Posterior vena cava (tissue), 2 donors: Measurements from ENCODE around the gene ACSL4. TPM values are rescaled to one million over a fixed set of nuclear protein-coding genes. Genes with fewer than 3 reads are reported as not detected.
"Not testable (repeated sequence)": the region's sequence is repeated elsewhere in the genome, so short reads cannot be mapped to it uniquely, and the experiment has no call there.

Experiments used
- DNase-seq: peaks from one replicate; pipeline ENCODE4 v3.0.0-alpha.2; 2020; ENCODE audit warnings: low spot score
- intact Hi-C, 2 donors: fragments of 100-400 bp; cut with DNase I; formaldehyde crosslinking; loops; one replicate each; pipeline versions ENCODE4 v1.14.1 to v1.14.2; 2022 to 2023
- total RNA-seq, 2 donors: library from RNA; stranded (reverse); fragmentation: NEBNext Ultra II Directional; extraction: Animal tissue kit (Norgen Biotek cat#: 25700); gene quantifications; one replicate each; pipeline ENCODE4 v1.2.1, GENCODE V29; 2021
- donor health status: DM: yes; HTN: yes; CAD: no.
- donor health status: DM: yes; HTN: yes; CAD: no.

ACSL4 gene
- total RNA-seq, 2 donors from 2014 or later, result 45.3 to 62.7 TPM

DNA sequence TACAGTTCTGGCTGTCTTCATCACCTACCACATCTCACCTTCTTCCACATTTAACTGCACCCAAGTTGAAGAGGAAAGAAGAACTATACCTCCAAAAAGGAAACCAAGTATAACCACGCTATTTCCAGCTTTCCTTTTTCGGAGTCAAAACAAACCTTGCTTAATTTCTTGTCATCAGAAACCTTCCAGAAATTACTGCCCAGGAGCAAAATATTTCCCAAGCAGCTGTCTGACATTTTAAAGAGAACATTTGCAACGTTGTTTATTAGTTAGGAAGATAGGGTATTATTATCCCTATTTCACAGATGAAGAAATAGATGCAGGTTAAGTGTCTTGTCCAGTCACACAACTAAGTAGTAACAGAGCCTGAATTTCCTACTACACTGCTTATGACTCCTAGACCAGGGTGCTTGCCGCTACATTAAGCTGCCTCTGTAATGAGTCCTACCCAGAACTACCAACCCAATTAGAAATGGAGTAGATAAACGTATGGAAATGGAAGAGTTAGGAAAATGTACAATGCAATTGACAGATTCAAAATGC is 2.2 kb upstream of the ACSL4 start:
- intact Hi-C loops, result no loop called here
- DNase-seq, result no peak

DNA sequence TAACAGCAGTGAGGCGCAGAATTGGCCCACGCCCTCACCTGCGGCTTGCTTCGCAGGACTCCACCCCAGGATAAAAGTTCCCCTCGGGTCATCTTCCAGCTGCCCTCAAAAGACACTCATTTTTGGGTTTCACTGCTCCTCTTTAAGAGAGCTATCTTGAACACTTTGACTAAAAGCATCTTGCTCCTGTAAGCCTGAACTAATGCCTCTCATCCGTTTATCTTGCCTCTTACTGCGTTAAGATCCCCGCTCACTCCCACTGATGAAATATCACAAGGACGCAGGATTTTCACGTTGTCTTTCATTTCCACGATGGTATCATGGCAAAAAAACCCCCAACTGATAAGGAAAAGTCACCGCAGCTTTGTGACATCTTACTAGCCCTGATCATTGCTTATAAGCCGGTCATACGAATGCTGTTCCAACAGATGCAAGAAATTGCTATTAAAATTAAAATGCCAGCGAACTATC is 591 bp upstream of the ACSL4 start:
- intact Hi-C loops, result no loop called here
- no peak for DNase-seq

DNA sequence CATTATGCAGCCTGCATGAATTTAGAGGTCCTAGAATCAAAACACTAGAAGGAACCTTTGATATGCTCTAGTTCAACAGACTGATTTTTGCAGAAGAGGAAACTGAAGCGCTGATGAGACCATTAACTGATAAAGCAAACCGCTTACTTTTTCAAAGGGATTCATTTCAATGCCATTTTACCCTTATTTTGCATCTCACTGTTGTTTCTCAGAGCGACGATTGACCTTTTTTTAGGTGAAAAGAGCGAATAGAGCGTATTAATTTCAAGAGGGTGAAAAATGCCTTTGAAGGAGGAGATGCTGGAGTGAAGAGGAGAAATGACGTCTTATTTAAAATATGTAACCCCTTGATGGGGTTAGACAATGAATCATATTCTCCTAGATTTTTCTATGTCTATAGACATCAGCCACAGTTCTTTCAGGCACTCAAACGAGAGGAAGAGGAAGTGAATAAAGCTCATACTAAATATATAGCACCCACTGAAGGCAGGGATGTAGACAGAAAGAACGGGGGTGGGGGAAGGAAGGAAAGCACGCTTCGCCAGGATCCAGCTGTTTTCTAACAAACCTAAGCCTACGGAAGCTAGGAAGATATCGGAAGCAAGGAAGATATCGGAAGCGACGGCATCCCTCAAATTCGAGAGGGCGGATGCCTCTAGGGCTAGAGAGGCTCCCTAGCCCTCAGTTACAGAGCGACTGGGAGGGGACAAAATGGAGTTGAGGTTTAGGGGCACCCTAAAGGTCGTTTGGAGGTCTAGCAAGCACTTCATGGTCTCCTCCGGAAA is 848 bp downstream of the ACSL4 start:
- DNase-seq, result no peak
- intact Hi-C loops, result no loop called here

DNA sequence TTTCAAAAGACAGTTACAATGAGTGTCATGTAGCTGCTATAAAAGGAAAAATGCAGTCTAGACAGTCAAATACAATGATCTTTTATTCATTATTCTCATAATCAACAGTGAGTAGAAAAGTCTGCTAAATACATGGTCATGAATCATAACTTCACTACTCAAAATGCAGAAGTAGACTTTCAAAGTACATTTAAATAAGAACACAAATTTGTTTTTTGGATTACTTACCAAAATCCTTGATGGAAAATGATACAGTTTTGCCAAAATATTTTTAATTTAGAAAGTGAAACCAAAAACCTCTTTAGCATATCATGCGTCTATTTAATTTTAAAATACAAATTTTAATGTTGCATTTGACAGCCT is 4.9 kb downstream of the ACSL4 start:
- intact Hi-C loops, result no loop called here
- no peak for DNase-seq

GRCh38 chrX:109724971-109725370 is 8.1 kb downstream of the ACSL4 start:
- DNase-seq, intact Hi-C loops: not testable (repeated sequence)

DNA sequence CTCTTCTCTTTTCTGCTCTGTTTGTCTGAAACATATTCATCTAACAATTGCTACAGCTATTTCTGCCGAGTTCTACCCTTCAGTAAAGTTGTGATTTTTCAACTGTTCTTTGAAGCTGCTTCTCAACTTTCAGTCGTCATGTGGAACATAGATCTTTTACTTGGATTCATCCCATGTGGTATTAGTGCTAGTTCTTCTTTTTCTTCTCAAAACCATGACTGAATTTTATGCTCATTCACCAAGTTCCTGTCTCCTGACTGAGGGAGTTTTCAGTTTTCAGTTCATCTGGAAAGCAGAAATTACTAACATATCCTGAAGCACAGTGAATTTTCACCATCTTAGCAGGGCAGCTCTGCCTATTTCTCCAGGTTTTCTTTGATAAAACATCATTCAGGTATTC is 12.1 kb downstream of the ACSL4 start:
- DNase-seq, result no peak
- intact Hi-C loops, result no loop called here

- DNase-seq, result no peak
- intact Hi-C loops, result loop anchor here (10.0 kb wide), 1 partner anchor 136 kb away; no protein-coding TSS in a partner anchor
Measured at GRCh38 chrX:109719264-109719663, 13.8 kb downstream of the ACSL4 start.

DNA sequence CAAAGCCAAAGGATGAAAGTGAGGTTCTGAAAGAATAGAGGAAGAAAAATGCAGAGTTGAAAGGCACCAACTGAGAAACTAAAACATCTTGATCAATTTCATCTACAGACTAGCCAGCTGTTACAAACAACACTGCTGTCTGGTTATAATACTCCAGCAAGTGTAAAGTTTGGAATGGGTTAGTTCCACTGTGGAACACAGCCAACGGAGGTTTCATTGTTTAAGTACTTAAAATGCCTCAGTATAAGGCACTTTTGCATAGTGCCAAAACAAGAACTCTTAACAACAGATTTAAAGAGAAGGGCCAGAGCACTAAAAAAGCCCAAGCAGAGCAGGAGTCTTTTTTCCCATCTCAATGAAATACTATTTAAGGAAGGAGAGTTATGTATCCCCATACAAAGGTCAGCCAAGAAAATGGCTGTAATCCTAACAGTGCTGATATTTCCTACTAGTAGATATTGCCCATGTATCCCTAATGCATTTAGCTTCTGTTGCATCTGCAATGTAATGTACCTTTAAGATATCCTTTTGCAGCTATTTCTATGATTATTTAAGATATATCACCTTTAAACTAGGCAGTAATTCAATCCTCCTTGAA is 16.5 kb downstream of the ACSL4 start:
- DNase-seq, result no peak
- intact Hi-C loops, result loop anchor here (10.0 kb wide), 1 partner anchor 138 kb away; no protein-coding TSS in a partner anchor

GRCh38 chrX:109714340-109714958 is 18.6 kb downstream of the ACSL4 start:
- DNase-seq, result no peak
- intact Hi-C loops, result loop anchor here (10.0 kb wide), 1 partner anchor 140 kb away; no protein-coding TSS in a partner anchor

DNA sequence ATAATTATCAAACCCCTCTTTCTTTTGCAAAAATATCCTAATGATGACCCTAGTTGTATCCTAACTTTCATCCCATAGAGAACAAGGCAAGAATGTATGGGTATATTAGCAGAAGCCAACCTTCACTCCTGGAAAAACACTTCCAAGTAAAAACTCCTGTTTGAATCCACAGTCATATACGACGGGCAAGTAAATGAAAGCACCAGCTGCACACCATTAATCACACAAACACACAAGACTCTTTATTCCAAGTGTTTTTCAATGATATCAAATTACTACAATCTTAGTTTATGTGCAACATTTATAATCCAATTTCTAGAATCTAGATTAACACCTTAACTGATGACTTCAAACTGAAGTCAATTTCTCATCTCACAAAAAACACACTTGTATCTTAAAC is 22.9 kb downstream of the ACSL4 start:
- intact Hi-C loops, result loop anchor here (10.0 kb wide), 1 partner anchor 145 kb away; no protein-coding TSS in a partner anchor
- DNase-seq, result no peak

DNA sequence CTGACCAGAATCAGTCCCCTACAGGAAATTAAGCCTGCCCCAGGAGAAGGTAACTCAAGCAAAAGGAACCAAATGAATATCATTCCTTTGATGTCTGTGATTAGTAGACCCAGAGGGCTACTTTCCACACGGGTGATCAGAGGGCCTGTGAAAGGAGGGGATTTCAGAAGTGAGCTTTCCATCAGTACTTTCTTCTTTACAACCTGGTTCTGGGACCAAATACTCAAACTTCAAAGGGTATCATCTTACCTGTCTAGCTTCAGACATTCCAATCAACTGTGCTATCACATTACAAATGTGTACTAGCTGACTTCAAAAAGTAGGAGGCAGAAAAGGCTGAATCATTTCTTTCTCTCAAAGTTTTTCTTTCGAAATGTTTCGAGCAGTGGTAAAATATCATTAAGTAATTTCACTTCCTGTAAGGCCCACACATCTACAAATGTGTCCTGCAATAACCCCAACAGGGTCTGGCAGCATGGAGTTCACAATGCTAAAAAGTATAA is 23.9 kb downstream of the ACSL4 start:
- intact Hi-C loops, result no loop called here
- no peak for DNase-seq

- intact Hi-C loops, result no loop called here
Measured at GRCh38 chrX:109707720-109708119, 25.3 kb downstream of the ACSL4 start.

DNA sequence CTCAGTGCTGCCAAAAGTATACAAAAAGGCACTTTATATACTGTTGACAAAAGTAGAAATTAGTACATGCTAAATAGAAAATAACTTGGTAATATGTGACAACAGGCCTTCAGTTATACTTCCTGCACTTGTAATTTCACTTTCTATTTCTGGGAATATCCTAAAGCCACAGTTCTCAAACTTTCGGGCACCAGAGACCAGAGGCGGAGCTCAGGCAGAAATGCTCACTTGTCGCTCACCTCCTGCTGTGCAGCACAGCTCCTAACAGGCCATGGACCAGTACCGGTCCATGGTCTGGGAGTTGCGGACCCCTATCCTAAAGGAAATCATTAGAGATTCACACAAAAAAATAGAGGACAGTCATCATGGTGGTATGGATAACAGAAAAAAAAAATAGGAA is 25.7 kb downstream of the ACSL4 start:
- intact Hi-C loops, result no loop called here
- no peak for DNase-seq

More at GRCh38 chrX:109707720-109708119, 25.3 kb downstream of the ACSL4 start:
- DNase-seq, result no peak

- intact Hi-C loops, result no loop called here
- no peak for DNase-seq
Measured at GRCh38 chrX:109704563-109704962, 28.5 kb downstream of the ACSL4 start.

GRCh38 chrX:109697855-109698254 is 35.2 kb downstream of the ACSL4 start:
- intact Hi-C loops, result no loop called here
- DNase-seq, result no peak

GRCh38 chrX:109696146-109696740 is 36.8 kb downstream of the ACSL4 start:
- DNase-seq, result no peak
- intact Hi-C loops, result no loop called here

DNA sequence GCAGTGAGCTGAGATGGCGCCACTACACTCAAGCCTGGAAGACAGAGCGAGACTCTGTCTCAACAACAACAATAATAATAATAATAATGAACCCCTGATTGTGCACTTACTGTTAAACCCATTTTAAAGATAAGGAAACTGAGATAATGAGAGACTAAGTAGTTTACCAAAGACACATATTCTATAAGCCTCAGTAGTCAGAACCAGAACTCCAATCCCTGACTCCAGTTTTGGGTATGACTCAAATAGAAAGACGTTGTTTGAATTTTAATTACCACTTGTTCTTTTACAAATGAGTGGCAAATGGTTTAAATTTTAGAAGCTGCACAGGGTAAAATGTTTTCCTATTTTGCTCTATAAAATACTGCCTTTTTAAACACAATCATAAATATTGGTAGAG is 37.4 kb downstream of the ACSL4 start:
- intact Hi-C loops, result no loop called here
- DNase-seq, result no peak

- intact Hi-C loops, result no loop called here
- DNase-seq, result no peak
Measured at GRCh38 chrX:109691752-109692151, 41.3 kb downstream of the ACSL4 start.

- intact Hi-C loops, result no loop called here
Measured at GRCh38 chrX:109691277-109691676, 41.8 kb downstream of the ACSL4 start.

GRCh38 chrX:109687903-109688302 is 45.2 kb downstream of the ACSL4 start:
- DNase-seq, result no peak

More at GRCh38 chrX:109691277-109691676, 41.8 kb downstream of the ACSL4 start:
- DNase-seq, result no peak

More at GRCh38 chrX:109687903-109688302, 45.2 kb downstream of the ACSL4 start:
- intact Hi-C loops, result no loop called here
